ENCODE measurements around the gene NXPE3.
A peak's percentile ranks its signal among the peaks of the same experiment; 100 is the strongest.

The NXPE3 gene

GRCh38 chr3:101784855-101785613 is 6.0 kb downstream of the NXPE3 start:
- DNase-seq (ENCODE audit: low read depth), result no peak
- no peak overlapping the region for H3K4me3 ChIP-seq (ENCODE audit: control insufficient read depth, low read depth, low read length)
- no peak for TF ChIP-seq CTCF (IDR thresholded peaks at IDR 0.05; ENCODE audit: control insufficient read depth, insufficient read depth, low read depth, low read length, missing control alignments)

GRCh38 chr3:101791778-101792177 is 12.8 kb downstream of the NXPE3 start:
- no peak for TF ChIP-seq CTCF (IDR thresholded peaks at IDR 0.05; ENCODE audit: control insufficient read depth, insufficient read depth, low read depth, low read length, missing control alignments)
- no peak for DNase-seq (ENCODE audit: low read depth)
- H3K4me3 ChIP-seq (ENCODE audit: control insufficient read depth, low read depth, low read length), result no peak overlapping the region

- TF ChIP-seq CTCF (IDR thresholded peaks at IDR 0.05; ENCODE audit: control insufficient read depth, insufficient read depth, low read depth, low read length, missing control alignments), result no peak
- no peak overlapping the region for H3K4me3 ChIP-seq (ENCODE audit: control insufficient read depth, low read depth, low read length)
- no peak for DNase-seq (ENCODE audit: low read depth)
Observed at GRCh38 chr3:101796077-101796680, 17.2 kb downstream of the NXPE3 start.

DNA sequence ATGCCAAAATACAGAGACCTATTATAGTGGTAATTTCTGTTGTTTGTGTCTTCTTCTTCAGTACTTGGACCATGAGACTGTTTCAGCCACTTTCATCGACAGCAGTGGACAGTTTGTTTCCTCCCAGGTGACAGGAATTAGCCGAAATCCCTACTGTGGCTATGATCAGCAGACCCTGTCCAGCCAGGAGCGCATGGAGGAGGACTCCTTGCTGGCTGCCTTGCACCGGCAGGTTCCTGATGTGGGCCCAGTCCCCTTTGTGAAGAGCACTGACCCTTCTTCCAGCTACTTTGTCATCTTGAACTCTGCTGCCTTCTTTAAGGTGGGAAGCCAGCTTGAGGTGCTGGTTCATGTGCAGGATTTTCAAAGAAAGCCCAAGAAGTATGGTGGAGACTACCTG is 22.2 kb downstream of the NXPE3 start:
- no peak for DNase-seq (ENCODE audit: low read depth)
- H3K4me3 ChIP-seq (ENCODE audit: control insufficient read depth, low read depth, low read length), result no peak overlapping the region
- no peak for TF ChIP-seq CTCF (IDR thresholded peaks at IDR 0.05; ENCODE audit: control insufficient read depth, insufficient read depth, low read depth, low read length, missing control alignments)

- DNase-seq (ENCODE audit: low read depth), result no peak
- H3K4me3 ChIP-seq (ENCODE audit: control insufficient read depth, low read depth, low read length), result no peak overlapping the region
- TF ChIP-seq CTCF (IDR thresholded peaks at IDR 0.05; ENCODE audit: control insufficient read depth, insufficient read depth, low read depth, low read length, missing control alignments), result no peak
Observed at GRCh38 chr3:101802179-101802578, 23.2 kb downstream of the NXPE3 start.

DNA sequence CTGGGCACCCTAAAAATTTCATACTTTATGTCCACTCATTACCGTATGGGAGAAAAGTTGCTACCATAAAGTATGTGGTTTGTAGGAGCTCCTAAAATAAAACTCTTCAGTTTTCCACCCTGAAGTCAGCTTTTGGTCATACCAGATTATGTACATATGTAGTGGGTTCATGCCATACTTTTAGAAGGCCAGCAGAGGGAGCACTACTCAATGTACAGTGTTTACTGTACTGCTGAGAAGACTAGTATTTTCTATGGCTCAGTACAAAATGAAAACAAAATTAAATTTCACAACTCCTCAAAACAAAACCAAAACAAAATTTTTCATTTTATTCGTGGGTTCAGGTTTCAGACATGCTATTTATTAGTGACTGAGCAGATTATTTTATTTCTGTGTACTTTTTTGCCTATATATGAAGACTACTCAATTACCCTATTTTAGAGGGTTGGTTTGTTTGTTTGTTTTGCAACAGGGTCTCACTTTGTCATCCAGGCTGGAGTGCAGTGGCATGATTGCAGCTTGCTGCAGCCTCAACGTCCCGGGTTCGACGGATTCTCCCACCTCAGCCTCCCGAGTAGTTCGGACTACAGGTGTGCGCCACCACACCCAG is 24.3 kb downstream of the NXPE3 start:
- DNase-seq (ENCODE audit: low read depth), result peak; percentile 49
- peak; percentile 80 for TF ChIP-seq CTCF (IDR thresholded peaks at IDR 0.05; ENCODE audit: control insufficient read depth, insufficient read depth, low read depth, low read length, missing control alignments)
- H3K4me3 ChIP-seq (ENCODE audit: control insufficient read depth, low read depth, low read length), result no peak overlapping the region
